ENCODE data around the gene TXNDC11.

TXNDC11 gene

GRCh38 chr16:11649276-11649675 is 93.4 kb downstream of the TXNDC11 start:
- DNase-seq (ENCODE audit: low read depth): no peak
- TF ChIP-seq CTCF (IDR thresholded peaks at IDR 0.05; ENCODE audit: control insufficient read depth, extremely low read depth, insufficient read depth): no peak
- H3K4me3 ChIP-seq (ENCODE audit: low read depth, low read length): no peak overlapping the region

GRCh38 chr16:11642765-11643116 is 99.9 kb downstream of the TXNDC11 start:
- DNase-seq (ENCODE audit: low read depth): no peak
- H3K4me3 ChIP-seq (ENCODE audit: low read depth, low read length): no peak overlapping the region
- no peak for TF ChIP-seq CTCF (IDR thresholded peaks at IDR 0.05; ENCODE audit: control insufficient read depth, extremely low read depth, insufficient read depth)

GRCh38 chr16:11640987-11641817 is 101.5 kb downstream of the TXNDC11 start:
- H3K4me3 ChIP-seq (ENCODE audit: low read depth, low read length): no peak overlapping the region
- peak; percentile 68 for TF ChIP-seq CTCF (IDR thresholded peaks at IDR 0.05; ENCODE audit: control insufficient read depth, extremely low read depth, insufficient read depth)
- no peak for DNase-seq (ENCODE audit: low read depth)

GRCh38 chr16:11639925-11640899 is 102.4 kb downstream of the TXNDC11 start:
- H3K4me3 ChIP-seq (ENCODE audit: low read depth, low read length): no peak overlapping the region
- no peak for TF ChIP-seq CTCF (IDR thresholded peaks at IDR 0.05; ENCODE audit: control insufficient read depth, extremely low read depth, insufficient read depth)
- DNase-seq (ENCODE audit: low read depth): no peak

- no peak for DNase-seq (ENCODE audit: low read depth)
- no peak for TF ChIP-seq CTCF (IDR thresholded peaks at IDR 0.05; ENCODE audit: control insufficient read depth, extremely low read depth, insufficient read depth)
- no peak overlapping the region for H3K4me3 ChIP-seq (ENCODE audit: low read depth, low read length)
Measured at GRCh38 chr16:11639008-11639562, 103.6 kb downstream of the TXNDC11 start.

- H3K4me3 ChIP-seq (ENCODE audit: low read depth, low read length): no peak overlapping the region
- DNase-seq (ENCODE audit: low read depth): no peak
- TF ChIP-seq CTCF (IDR thresholded peaks at IDR 0.05; ENCODE audit: control insufficient read depth, extremely low read depth, insufficient read depth): no peak
Measured at GRCh38 chr16:11638140-11638539, 104.5 kb downstream of the TXNDC11 start.
